Breast epithelium (tissue), 3 donors: ENCODE measurements around the gene DIPK1C.

Experiments used
- CTCF ChIP-seq, 3 donors: fragments of 450-650 bp; IDR thresholded peaks; one replicate each; pipeline ENCODE4 v1.5.1; 2016 to 2017; ENCODE audit warnings: antibody characterized with exemption in 3 of 3, mild to moderate bottlenecking in 3 of 3, moderate library complexity in 3 of 3
- POLR2A ChIP-seq: fragments of 450-650 bp; IDR thresholded peaks from one replicate; pipeline ENCODE4 v1.6.1; 2016; ENCODE audit warnings: antibody characterized with exemption, mild to moderate bottlenecking, moderate library complexity
- POLR2AphosphoS5 ChIP-seq, 3 donors: sonication (generic); formaldehyde crosslinking; IDR thresholded peaks; one replicate each; pipeline ENCODE4 v1.6.1; 2017; ENCODE audit warnings: antibody characterized with exemption in 3 of 3

- TF ChIP-seq CTCF (IDR thresholded peaks at IDR 0.05): no peak
- no peak for TF ChIP-seq POLR2A
- no peak for TF ChIP-seq POLR2AphosphoS5 (IDR thresholded peaks at IDR 0.05)
Measured at GRCh38 chr18:74500372-74500771, 43.3 kb upstream of the DIPK1C start.
